HG02610 (cell line): ENCODE results near the gene TSC22D3.

Experiments
- ATAC-seq: cut with Tn5 transposase; IDR thresholded peaks from one replicate; pipeline ENCODE4 v1.9.1; 2021; ENCODE audit warnings: mild to moderate bottlenecking, moderate library complexity; ENCODE audit not compliant: unreplicated experiment

TSC22D3 gene

GRCh38 chrX:107666931-107667330 is 108.7 kb downstream of the TSC22D3 start:
- no peak for ATAC-seq
